K562 (cell line): ENCODE data around the gene NF1. TPM values are rescaled to one million over a fixed set of nuclear protein-coding genes. Genes with fewer than 3 reads are reported as not detected.

Experiments
- ETV1 ChIP-seq: fragments of 450-650 bp; conservative IDR thresholded peaks from 2 replicates; pipeline ENCODE4 v1.6.1; 2016; ENCODE audit warnings: missing genetic modification characterization, control low read depth, low read depth, missing compliant biosample characterization
- HDGF ChIP-seq: fragments of 450-650 bp; IDR thresholded peaks from 2 replicates; pipeline ENCODE4 v1.6.1; 2016
- PRPF4 ChIP-seq: fragments of 200-400 bp; formaldehyde crosslinking; IDR thresholded peaks from one replicate; pipeline ENCODE4 v1.6.1; 2017; ENCODE audit warnings: low read length, low read depth, mild to moderate bottlenecking; ENCODE audit not compliant: insufficient read depth, poor library complexity, severe bottlenecking
- RBM25 ChIP-seq: fragments of 200-400 bp; formaldehyde crosslinking; IDR thresholded peaks from 2 replicates; pipeline ENCODE4 v1.6.1; 2018; ENCODE audit warnings: low read length, low read depth, moderate library complexity; ENCODE audit not compliant: severe bottlenecking
- RERE ChIP-seq: sonication (generic); formaldehyde crosslinking; IDR thresholded peaks from 2 replicates; pipeline ENCODE4 v1.8.0; 2023; ENCODE audit warnings: missing genetic modification reagents, mild to moderate bottlenecking, borderline replicate concordance
- ZMIZ1 ChIP-seq, 2 experiments: fragments of 150-350 bp in 1 of 2; IDR thresholded peaks; 2 replicates each; pipeline ENCODE4 v1.6.1; 2012 to 2016; ENCODE audit warnings: low read depth in 2 of 2, low read length in 2 of 2, mild to moderate bottlenecking in 1 of 2, moderate library complexity in 1 of 2
- ZNF3 ChIP-seq: fragments of 250-450 bp; sonication (Bioruptor Pico); IDR thresholded peaks from 2 replicates; pipeline ENCODE4 v1.5.0; 2021; ENCODE audit warnings: mild to moderate bottlenecking, moderate library complexity
- ZNF407 ChIP-seq: fragments of 450-650 bp; IDR thresholded peaks from 2 replicates; pipeline ENCODE4 v1.6.1; 2016; ENCODE audit warnings: low read depth
- polyA plus RNA-seq, 8 experiments: library from polyadenylated mRNA; depleted of rRNA in 4 of 8; stranded (reverse) in 5 of 8; unstranded in 3 of 8; fragments of >200 nt; fragmentation: Nextera tagmentation in 2 of 8; fragmentation: Illumina TruSeq in 1 of 8; extraction: Ambion mirVana in 2 of 8; extraction: Trizol in 1 of 8; gene quantifications; 2 replicates each; pipeline versions ENCODE4 v1.2.1 to v1.2.3, GENCODE V29; 2011 to 2014; ENCODE audit warnings: inconsistent platforms in 1 of 8, missing spikeins in 1 of 8
- total RNA-seq, 7 experiments: library from RNA; depleted of rRNA in 6 of 7; stranded (reverse); fragments of >200 nt in 6 of 7; fragmentation: Illumina TruSeq in 2 of 7; extraction: Trizol in 2 of 7; gene quantifications; 2 replicates each; pipeline versions ENCODE4 v1.2.1 to v1.2.3, GENCODE V29; 2011 to 2021; ENCODE audit warnings: low replicate concordance in 1 of 7

NF1 gene
- total and polyA plus RNA-seq, 9 of the 15 experiments (the other 6 are each of a cell fraction or from before 2014, with no cell fraction given): 3.4 to 41.9 (median 24.3) TPM

GRCh38 chr17:31392002-31392855 is 297.5 kb downstream of the NF1 start (continued):
- TF ChIP-seq ZMIZ1 (IDR thresholded peaks at IDR 0.05; ENCODE audit: low read depth in 2 of 2, low read length in 2 of 2): no peak
- TF ChIP-seq RBM25: no peak
- TF ChIP-seq HDGF: no peak
- TF ChIP-seq PRPF4: no peak
- TF ChIP-seq ZNF407: no peak
- TF ChIP-seq ETV1: no peak
- no peak for TF ChIP-seq RERE
- TF ChIP-seq ZNF3 (CRISPR knock-in tag): no peak
